ENCODE data around the gene ZNF750. TPM values are rescaled to one million over a fixed set of nuclear protein-coding genes. Genes with fewer than 3 reads are reported as not detected.

The ZNF750 gene
- total RNA-seq, 2 experiments from 2014 or later, result not detected

DNA sequence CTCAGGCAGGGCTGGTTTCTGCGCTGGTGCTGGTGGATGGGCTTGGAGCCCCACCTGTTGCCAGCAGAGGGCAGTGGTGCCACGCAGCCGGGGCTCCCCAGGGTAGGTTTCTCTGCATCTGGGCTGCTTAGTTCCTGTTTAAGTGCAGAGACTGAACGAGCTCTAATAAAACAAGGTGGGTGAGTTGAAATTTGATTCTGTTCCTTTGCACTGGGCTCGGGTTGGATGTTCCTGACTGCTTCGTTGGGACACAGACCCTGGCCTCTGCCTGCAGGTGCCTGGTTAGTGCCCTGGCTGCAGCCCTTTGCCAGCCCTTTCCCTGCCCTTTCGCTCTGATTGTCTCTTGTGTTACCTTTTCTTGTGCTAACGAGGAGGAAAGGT is 57.9 kb downstream of the ZNF750 start:
- POLR2A ChIA-PET, result interaction anchor here (0.7 to 0.8 kb wide), 3 partner anchors 287 to 302 kb away, joined by 3 read pairs; no protein-coding TSS in a partner anchor
- Mint-ChIP-seq H3K9me3 (ENCODE audit: insufficient read depth) (no peaks in the 10 kb centered on the region), H3K4me1 (ENCODE audit: low read depth) (peaks cover 24% of the 10 kb centered on the region), H3K36me3 (ENCODE audit: low read depth) (peaks cover 13% of the 10 kb centered on the region), H3K4me3 (no peak overlapping the region), H3K27me3 (ENCODE audit: low read depth) (no peaks in the 10 kb centered on the region), H3K27ac (peak overlapping the region; percentile 48)
- DNase-seq (peak; percentile 90), ATAC-seq (peak; percentile 100)
- CTCF ChIA-PET, result interaction anchor here (0.5 to 3.8 kb wide), 40 partner anchors 10 to 424 kb away, joined by 3 to 25 read pairs (median 4); no protein-coding TSS in a partner anchor

DNA sequence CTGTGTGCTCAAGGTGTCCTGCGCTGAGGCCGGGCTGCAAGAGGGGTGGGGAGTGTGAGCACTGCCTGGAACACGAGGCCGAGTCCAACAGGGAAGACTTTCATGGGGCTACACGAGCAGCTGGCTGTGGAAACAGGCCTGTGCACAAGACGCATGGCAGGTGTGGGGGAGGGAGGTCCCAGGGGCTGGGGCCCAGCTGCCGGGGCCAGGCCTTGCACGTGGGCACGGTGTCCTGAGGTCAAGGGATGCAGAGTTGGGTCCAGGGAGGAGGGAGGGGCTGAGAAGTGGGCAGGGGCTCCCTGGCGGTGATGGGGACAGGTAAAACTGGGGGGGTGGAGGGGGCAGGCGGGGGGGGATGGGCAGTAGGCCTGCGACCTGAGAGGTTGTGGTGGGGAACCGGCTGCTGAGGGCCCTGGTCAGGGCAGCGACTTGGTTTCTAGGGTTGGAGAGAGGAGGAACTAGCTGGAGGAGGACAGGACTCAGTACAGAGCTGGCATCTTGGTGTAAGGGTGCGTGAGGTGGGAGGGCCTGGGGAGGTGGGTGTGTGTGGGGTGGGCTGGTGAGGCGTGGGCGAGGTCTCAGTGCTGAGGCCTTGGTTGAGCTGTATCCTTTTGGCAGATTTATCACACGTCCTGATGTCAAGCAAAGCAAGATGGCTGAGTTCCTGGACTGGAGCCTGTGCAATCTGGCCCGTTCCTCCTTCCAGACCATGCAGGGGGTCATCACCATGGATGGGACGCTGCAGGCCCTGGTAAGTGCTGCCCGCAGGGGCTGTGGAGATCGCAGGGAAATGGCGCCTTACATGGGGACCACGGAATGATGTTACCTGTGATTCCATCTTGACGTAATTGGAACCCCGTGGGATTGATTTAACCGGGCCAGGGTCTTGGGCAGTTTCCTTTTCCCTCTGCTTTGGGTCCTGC is 58.6 kb downstream of the ZNF750 start:
- H3K4me1 Mint-ChIP-seq (ENCODE audit: low read depth), result peaks cover 30% of the 10 kb centered on the region
- peak; percentile 31 for ATAC-seq
- ChIA-PET POLR2A (interaction anchor here (0.7 to 0.9 kb wide), 4 partner anchors 83 to 303 kb away, joined by 3 read pairs; no protein-coding TSS in a partner anchor), CTCF (interaction anchor here (0.7 to 3.8 kb wide), 34 partner anchors 10 to 425 kb away, joined by 3 to 25 read pairs (median 4); no protein-coding TSS in a partner anchor)
- no peaks in the 10 kb centered on the region for H3K9me3 Mint-ChIP-seq (ENCODE audit: insufficient read depth)
- no peak for DNase-seq
- H3K36me3 Mint-ChIP-seq (ENCODE audit: low read depth), result peaks cover 13% of the 10 kb centered on the region
- no peaks in the 10 kb centered on the region for H3K27me3 Mint-ChIP-seq (ENCODE audit: low read depth)
- H3K27ac Mint-ChIP-seq, result no peak overlapping the region
- no peak overlapping the region for H3K4me3 Mint-ChIP-seq

DNA sequence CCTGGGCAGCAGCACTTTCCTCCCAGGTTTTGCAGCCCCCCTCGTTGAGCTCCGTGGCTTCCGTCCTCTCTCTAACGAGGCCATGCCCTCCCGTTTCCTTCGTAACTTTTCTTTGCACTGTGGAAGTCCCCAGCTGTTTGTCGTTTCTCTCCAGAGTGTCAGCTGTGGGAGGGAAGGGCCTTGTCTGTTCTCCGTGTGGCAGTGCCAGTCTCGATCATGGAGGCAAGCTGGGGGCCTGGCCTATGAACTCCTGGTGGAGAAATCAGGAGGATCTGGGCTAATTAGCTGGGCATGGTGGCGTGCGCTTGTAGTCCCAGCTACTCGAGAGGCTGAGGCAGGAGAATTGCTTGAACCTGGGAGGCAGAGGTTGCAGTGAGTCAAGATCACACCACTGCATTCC is 59.6 kb downstream of the ZNF750 start:
- ChIA-PET POLR2A (no interaction called here), CTCF (interaction anchor here (0.7 to 3.8 kb wide), 8 partner anchors 15 to 426 kb away, joined by 3 to 24 read pairs (median 4); no protein-coding TSS in a partner anchor)
- Mint-ChIP-seq H3K27ac (no peak overlapping the region), H3K4me1 (ENCODE audit: low read depth) (peaks cover 37% of the 10 kb centered on the region), H3K4me3 (no peak overlapping the region), H3K36me3 (ENCODE audit: low read depth) (peaks cover 13% of the 10 kb centered on the region), H3K27me3 (ENCODE audit: low read depth) (no peaks in the 10 kb centered on the region), H3K9me3 (ENCODE audit: insufficient read depth) (no peaks in the 10 kb centered on the region)
- no peak for DNase-seq
- ATAC-seq, result no peak

DNA sequence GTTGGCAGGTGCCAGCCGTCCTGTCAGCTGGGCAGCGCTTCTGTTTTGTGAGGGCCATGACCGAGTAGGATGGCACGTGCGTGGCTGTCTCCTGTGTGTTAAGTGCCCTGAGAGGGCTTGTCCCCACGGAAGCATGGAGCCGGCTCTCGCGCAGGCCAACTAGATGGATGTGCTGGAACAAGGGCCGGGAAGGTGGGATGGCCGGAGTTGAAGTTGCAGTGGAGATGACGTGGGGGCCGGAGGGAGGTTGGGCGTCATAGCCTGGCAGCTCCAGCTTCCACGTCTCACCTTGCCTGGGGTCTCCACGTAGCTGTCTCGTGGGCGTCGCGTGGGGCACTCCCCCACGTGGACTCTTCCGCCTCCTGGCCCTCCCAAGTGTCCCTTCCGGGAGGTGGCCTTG is 60.3 kb downstream of the ZNF750 start:
- Mint-ChIP-seq H3K4me3 (no peak overlapping the region), H3K9me3 (ENCODE audit: insufficient read depth) (no peaks in the 10 kb centered on the region), H3K27me3 (ENCODE audit: low read depth) (no peaks in the 10 kb centered on the region), H3K4me1 (ENCODE audit: low read depth) (peaks cover 44% of the 10 kb centered on the region), H3K36me3 (ENCODE audit: low read depth) (peaks cover 13% of the 10 kb centered on the region), H3K27ac (no peak overlapping the region)
- no peak for ATAC-seq
- DNase-seq, result no peak
- CTCF ChIA-PET, result interaction anchor here (1.0 to 3.8 kb wide), 5 partner anchors 84 to 423 kb away, joined by 3 to 24 read pairs (median 5); no protein-coding TSS in a partner anchor
- POLR2A ChIA-PET, result no interaction called here

Other genes with a start within 250 kb of the ZNF750 start
- 10 to 100 TPM; 38.2 to 40.2 TPM for gene WDR45B, start 191.6 kb downstream of the ZNF750 start, total RNA-seq
- gene RAB40B, start 141.3 kb downstream of the ZNF750 start, total RNA-seq, result 1 to 10 TPM; 1.3 to 2.2 TPM
- 10 to 100 TPM; 41.8 to 43.8 TPM for gene FN3KRP, start 123.3 kb downstream of the ZNF750 start, total RNA-seq
- gene FN3K, start 104.4 kb downstream of the ZNF750 start, total RNA-seq, result 1 to 10 TPM; 1.7 to 1.9 TPM
- gene TBCD, start 88.0 kb downstream of the ZNF750 start, total RNA-seq, result 100 to 1,000 TPM; 112 to 122 TPM
- 1 to 10 TPM; 3.0 to 4.8 TPM for gene METRNL, start 239.6 kb upstream of the ZNF750 start, total RNA-seq

All from activated CD8-positive, alpha-beta T cell treated with anti-CD3 and anti-CD28 coated beads, Interleukin-2, amount 10 ng/mL, durations not matched to agents 7 days and 5 days (primary cell).